CD14-positive monocyte (primary cell): ENCODE measurements around the gene PNMA6E. TPM values are rescaled to one million over a fixed set of nuclear protein-coding genes. Genes with fewer than 3 reads are reported as not detected.

Experiments
- DNase-seq, 3 donors: peaks; one replicate each; pipeline ENCODE4 v3.0.0-alpha.2; 2011 to 2022
- H2AFZ ChIP-seq: 2 replicates; pipeline ENCODE4 v1.6.0; 2012; ENCODE audit warnings: mild to moderate bottlenecking, low read depth, low read length, inconsistent platforms; ENCODE audit not compliant: insufficient read depth, poor library complexity, severe bottlenecking
- H3K27ac ChIP-seq, 2 donors: 1 replicate in 1 of 2; 2 replicates in 1 of 2; pipeline ENCODE4 v1.5.1; 2012 to 2013; ENCODE audit warnings: low read length in 2 of 2, control low read depth in 1 of 2, inconsistent platforms in 1 of 2, low read depth in 1 of 2, mild to moderate bottlenecking in 1 of 2
- H3K27me3 ChIP-seq, 2 donors: one replicate each; pipeline versions ENCODE4 v1.6.0 to v1.6.1; 2011 to 2013; ENCODE audit warnings: low read length in 2 of 2; ENCODE audit not compliant: control insufficient read depth in 2 of 2, insufficient read depth in 2 of 2
- H3K36me3 ChIP-seq, 2 donors: replicated peaks in 1 of 2; 1 replicate in 1 of 2; 2 replicates in 1 of 2; pipeline versions ENCODE4 v1.5.1 to v1.6.1; 2012 to 2013; ENCODE audit warnings: low read length in 2 of 2, control low read depth in 1 of 2, inconsistent platforms in 1 of 2, mild to moderate bottlenecking in 1 of 2; ENCODE audit not compliant: insufficient read depth in 2 of 2, control insufficient read depth in 1 of 2
- H3K4me1 ChIP-seq, 2 donors: 1 replicate in 1 of 2; 2 replicates in 1 of 2; pipeline versions ENCODE4 v1.5.1 to v1.6.1; 2012 to 2013; ENCODE audit warnings: low read length in 2 of 2, control low read depth in 1 of 2, inconsistent platforms in 1 of 2, mild to moderate bottlenecking in 1 of 2, moderate library complexity in 1 of 2; ENCODE audit not compliant: insufficient read depth in 2 of 2, control insufficient read depth in 1 of 2
- H3K4me2 ChIP-seq: replicated peaks from 2 replicates; pipeline ENCODE3; 2012; ENCODE audit warnings: low read length, moderate library complexity, mild to moderate bottlenecking; ENCODE audit not compliant: poor library complexity, severe bottlenecking; ENCODE audit errors: extremely low read depth
- H3K4me3 ChIP-seq, 3 experiments: fragments of 200-600 bp in 1 of 3; sonication (generic) in 1 of 3; replicated peaks in 1 of 3; 1 replicate in 2 of 3; 2 replicates in 1 of 3; pipeline ENCODE4 v1.5.1; 2011 to 2013; ENCODE audit warnings: low read length in 3 of 3, mild to moderate bottlenecking in 3 of 3, control low read depth in 2 of 3, low read depth in 2 of 3, inconsistent platforms in 1 of 3, moderate library complexity in 1 of 3
- H3K79me2 ChIP-seq: 2 replicates; pipeline ENCODE4 v1.6.0; 2012; ENCODE audit warnings: mild to moderate bottlenecking, control low read depth, inconsistent platforms, low read length, moderate library complexity; ENCODE audit not compliant: insufficient read depth
- H3K9ac ChIP-seq: 2 replicates; pipeline ENCODE4 v1.6.0; 2017; ENCODE audit warnings: low read length, mild to moderate bottlenecking; ENCODE audit not compliant: insufficient read depth, poor library complexity, severe bottlenecking
- H3K9me3 ChIP-seq, 2 donors: replicated peaks in 1 of 2; 1 replicate in 1 of 2; 2 replicates in 1 of 2; pipeline versions ENCODE4 v1.5.1 to v1.6.1; 2012 to 2013; ENCODE audit warnings: low read length in 2 of 2, control low read depth in 1 of 2; ENCODE audit not compliant: control insufficient read depth in 1 of 2, insufficient read depth in 1 of 2
- H4K20me1 ChIP-seq: 2 replicates; pipeline ENCODE4 v1.6.0; 2012; ENCODE audit warnings: mild to moderate bottlenecking, low read length, control low read depth, moderate library complexity; ENCODE audit not compliant: insufficient read depth
- H3K27ac Mint-ChIP-seq, 7 donors: one replicate each; pipeline ENCODE4 v1.8.0; 2020; ENCODE audit warnings: mild to moderate bottlenecking in 7 of 7, mixed read lengths in 7 of 7, moderate library complexity in 6 of 7, inconsistent platforms in 2 of 7
- H3K27me3 Mint-ChIP-seq, 3 donors: one replicate each; pipeline ENCODE4 v1.8.0; 2021 to 2022; ENCODE audit warnings: low read depth in 3 of 3, mild to moderate bottlenecking in 3 of 3, mixed read lengths in 3 of 3, moderate library complexity in 3 of 3, inconsistent platforms in 1 of 3
- H3K36me3 Mint-ChIP-seq, 2 donors: one replicate each; pipeline ENCODE4 v1.8.0; 2020; ENCODE audit warnings: mixed read lengths in 2 of 2, inconsistent platforms in 1 of 2, mild to moderate bottlenecking in 1 of 2
- H3K4me1 Mint-ChIP-seq: one replicate; pipeline ENCODE4 v1.8.0; 2020; ENCODE audit warnings: mild to moderate bottlenecking, mixed read lengths
- H3K4me3 Mint-ChIP-seq, 2 donors: one replicate each; pipeline ENCODE4 v1.8.0; 2020; ENCODE audit warnings: mild to moderate bottlenecking in 2 of 2, mixed read lengths in 2 of 2, moderate library complexity in 1 of 2
- H3K9me3 Mint-ChIP-seq, 7 donors: one replicate each; pipeline ENCODE4 v1.8.0; 2020 to 2022; ENCODE audit warnings: mixed read lengths in 7 of 7, mild to moderate bottlenecking in 6 of 7, moderate library complexity in 6 of 7, inconsistent platforms in 2 of 7
- WGBS: methylation state at CpG from one replicate; pipeline ENCODE4 v1.1.5; 2013; ENCODE audit warnings: missing lambda C conversion rate; ENCODE audit not compliant: insufficient coverage; 5-methylcytosine and 5-hydroxymethylcytosine counted together
- intact Hi-C, 2 donors: fragments of 100-400 bp; cut with micrococcal nuclease; formaldehyde crosslinking; loops; one replicate each; pipeline versions ENCODE4 v1.15.0 to v1.15.1; 2023
- polyA plus RNA-seq, 3 donors: library from polyadenylated mRNA; depleted of rRNA in 1 of 3; unstranded in 2 of 3; stranded (reverse) in 1 of 3; fragments of 300-500 nt in 2 of 3; fragments of >200 nt in 1 of 3; fragmentation: Illumina TruSeq in 2 of 3; gene quantifications; 1 replicate in 2 of 3; 2 replicates in 1 of 3; pipeline ENCODE4 v1.2.3, GENCODE V29; 2012 to 2021
- TF ChIP-seq, protein P1 (sequence below): fragments of 200-600 bp; IDR thresholded peaks from one replicate; pipeline ENCODE4 v1.8.0; 2022; ENCODE audit warnings: antibody characterized with exemption, mild to moderate bottlenecking

Gene PNMA6E
- polyA plus RNA-seq, 3 donors: not detected

DNA sequence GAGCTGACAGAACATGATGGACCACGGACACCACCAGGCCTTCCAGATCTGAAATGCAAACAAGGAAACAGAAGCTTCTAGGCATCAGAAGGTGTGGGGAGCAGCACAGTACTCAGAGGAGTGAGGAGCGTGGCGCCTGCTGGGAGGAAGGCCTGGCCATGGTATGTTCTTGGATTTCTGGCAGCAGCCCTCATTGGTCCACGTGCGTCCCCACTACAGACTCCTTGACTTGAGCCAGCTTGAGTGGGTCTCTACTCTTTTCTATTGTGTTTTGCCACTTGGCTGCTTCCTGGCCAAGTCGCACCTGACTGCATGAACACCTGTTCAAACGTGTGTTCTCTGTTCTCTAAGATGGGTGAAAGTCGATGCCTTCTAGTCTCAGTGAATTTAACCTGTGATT, 49.2 kb downstream of the PNMA6E start:
- H3K27ac ChIP-seq: no peak overlapping the region
- H3K27ac Mint-ChIP-seq: no peak overlapping the region
- H3K9ac ChIP-seq: no peak overlapping the region
- no peaks in the 10 kb centered on the region for H3K4me1 ChIP-seq
- DNase-seq: no peak
- H3K4me1 Mint-ChIP-seq: no peaks in the 10 kb centered on the region
- H3K4me3 Mint-ChIP-seq: no peak overlapping the region
- H3K79me2 ChIP-seq: no peaks in the 10 kb centered on the region
- H3K36me3 Mint-ChIP-seq: peaks cover 15 to 26% of the 10 kb centered on the region in 2 donors
- H3K9me3 ChIP-seq: peaks cover 5 to 12% of the 10 kb centered on the region in 2 donors
- H4K20me1 ChIP-seq: no peaks in the 10 kb centered on the region
- no peaks in the 10 kb centered on the region for H3K27me3 ChIP-seq
- peaks cover 0 to 19% (median 7%) of the 10 kb centered on the region in 7 donors for H3K9me3 Mint-ChIP-seq
- peaks cover 24 to 29% of the 10 kb centered on the region in 2 donors for H3K36me3 ChIP-seq
- TF ChIP-seq, protein P1, sequence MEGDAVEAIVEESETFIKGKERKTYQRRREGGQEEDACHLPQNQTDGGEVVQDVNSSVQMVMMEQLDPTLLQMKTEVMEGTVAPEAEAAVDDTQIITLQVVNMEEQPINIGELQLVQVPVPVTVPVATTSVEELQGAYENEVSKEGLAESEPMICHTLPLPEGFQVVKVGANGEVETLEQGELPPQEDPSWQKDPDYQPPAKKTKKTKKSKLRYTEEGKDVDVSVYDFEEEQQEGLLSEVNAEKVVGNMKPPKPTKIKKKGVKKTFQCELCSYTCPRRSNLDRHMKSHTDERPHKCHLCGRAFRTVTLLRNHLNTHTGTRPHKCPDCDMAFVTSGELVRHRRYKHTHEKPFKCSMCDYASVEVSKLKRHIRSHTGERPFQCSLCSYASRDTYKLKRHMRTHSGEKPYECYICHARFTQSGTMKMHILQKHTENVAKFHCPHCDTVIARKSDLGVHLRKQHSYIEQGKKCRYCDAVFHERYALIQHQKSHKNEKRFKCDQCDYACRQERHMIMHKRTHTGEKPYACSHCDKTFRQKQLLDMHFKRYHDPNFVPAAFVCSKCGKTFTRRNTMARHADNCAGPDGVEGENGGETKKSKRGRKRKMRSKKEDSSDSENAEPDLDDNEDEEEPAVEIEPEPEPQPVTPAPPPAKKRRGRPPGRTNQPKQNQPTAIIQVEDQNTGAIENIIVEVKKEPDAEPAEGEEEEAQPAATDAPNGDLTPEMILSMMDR: no peak
- H2AFZ ChIP-seq: no peak overlapping the region
- intact Hi-C loops: no loop called here
- 100% methylated on average over 2 of the region's 8 CpGs for WGBS
- H3K27me3 Mint-ChIP-seq: peaks cover 0 to 8% (median 3%) of the 10 kb centered on the region in 3 donors
- H3K4me2 ChIP-seq: no peak overlapping the region
- no peak overlapping the region for H3K4me3 ChIP-seq

DNA sequence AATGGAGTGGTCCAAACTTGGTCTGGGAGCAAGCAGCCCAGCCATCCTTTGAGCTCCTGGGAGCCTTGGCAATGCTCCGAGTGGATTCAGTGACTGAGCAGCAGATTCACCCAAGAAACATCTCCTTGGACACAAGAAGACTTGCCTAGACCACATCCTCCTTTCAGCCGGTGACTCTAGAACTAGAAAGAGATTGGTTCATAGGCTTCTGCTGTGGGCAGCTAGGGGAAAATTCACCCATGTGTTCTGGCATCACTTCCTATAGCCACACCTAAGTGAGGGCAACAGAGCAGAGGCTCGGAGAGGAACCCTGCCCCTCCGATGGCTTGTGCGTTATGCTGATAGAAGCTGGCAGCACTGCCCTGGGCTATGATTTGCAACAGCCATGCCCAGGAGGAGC, 51.2 kb downstream of the PNMA6E start:
- Mint-ChIP-seq H3K9me3 (peaks cover 0 to 15% (median 2%) of the 10 kb centered on the region in 7 donors), H3K4me1 (no peaks in the 10 kb centered on the region), H3K27me3 (peaks cover 0 to 8% (median 3%) of the 10 kb centered on the region in 3 donors), H3K36me3 (peaks cover 25 to 32% of the 10 kb centered on the region in 2 donors), H3K27ac (peak overlapping the region in 1 of 7 donors; percentile 15), H3K4me3 (no peak overlapping the region)
- TF ChIP-seq, protein P1: no peak
- H3K4me1 ChIP-seq: no peaks in the 10 kb centered on the region
- no peak overlapping the region for H3K27ac ChIP-seq
- DNase-seq: no peak
- H3K4me3 ChIP-seq: no peak overlapping the region
- no CpG with 5 or more reads among the region's 5 CpGs for WGBS
- H2AFZ ChIP-seq: no peak overlapping the region
- peaks cover 38 to 50% of the 10 kb centered on the region in 2 donors for H3K36me3 ChIP-seq
- H3K4me2 ChIP-seq: no peak overlapping the region
- H3K79me2 ChIP-seq: no peaks in the 10 kb centered on the region
- H3K9ac ChIP-seq: no peak overlapping the region
- no peaks in the 10 kb centered on the region for H4K20me1 ChIP-seq
- no peaks in the 10 kb centered on the region for H3K9me3 ChIP-seq
- intact Hi-C loops: no loop called here
- no peaks in the 10 kb centered on the region for H3K27me3 ChIP-seq
